Cardiac atrium fibroblast (primary cell): ENCODE data around the gene USP50. TPM values are rescaled to one million over a fixed set of nuclear protein-coding genes. Genes with fewer than 3 reads are reported as not detected.

Experiments
- total RNA-seq: library from RNA; depleted of rRNA; stranded (reverse); fragments of >200 nt; gene quantifications from 2 replicates; pipeline ENCODE4 v1.2.3, GENCODE V29; 2015

Gene USP50
- total RNA-seq: 1.6 TPM in 1 of 2 replicates, not detected in the other

DNA sequence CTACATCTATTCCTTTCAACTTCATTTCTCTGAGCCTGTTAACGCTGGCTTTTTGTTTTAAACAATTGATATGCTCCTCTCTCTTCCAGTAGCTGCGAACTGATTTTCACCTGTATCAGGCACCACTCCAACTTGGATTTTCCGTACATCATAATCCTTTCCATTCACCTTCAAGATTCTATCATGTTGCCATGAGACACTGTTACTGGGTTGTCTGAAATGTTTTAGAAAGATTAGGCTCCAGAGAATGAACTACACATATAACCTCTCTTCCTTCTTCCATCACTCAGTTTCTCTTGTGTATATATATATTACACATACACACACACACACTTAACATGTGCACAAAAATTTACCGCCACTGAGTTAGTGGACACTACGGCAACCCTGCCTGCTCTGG lies at the start of gene USP50:
Gene USP50, minus strand, starts transcription at position 101 of the 400 bp plus-strand sequence. CDS start 141 bp downstream, outside the sequence.

Other genes starting within 250 kb of the USP50 start
- gene GABPB1, start 191.5 kb downstream of the USP50 start, total RNA-seq: 16.7 and 24.6 TPM in 2 replicates
- 25.5 and 49.9 TPM in 2 replicates for gene USP8, start 122.3 kb downstream of the USP50 start, total RNA-seq
- gene TRPM7, start 140.1 kb upstream of the USP50 start, total RNA-seq: 21.3 and 23.3 TPM in 2 replicates
- 112 and 124 TPM in 2 replicates for gene SPPL2A, start 219.0 kb upstream of the USP50 start, total RNA-seq